Kidney epithelial cell (primary cell): ENCODE data around the gene CENPF. TPM values are rescaled to one million over a fixed set of nuclear protein-coding genes. Genes with fewer than 3 reads are reported as not detected.
"Not testable (repeated sequence)": the region's sequence is repeated elsewhere in the genome, so short reads cannot be mapped to it uniquely, and the experiment has no call there.

Experiments
- DNase-seq: peaks from one replicate; pipeline ENCODE4 v3.0.0-alpha.2; 2010; ENCODE audit warnings: low read depth
- H3K27me3 ChIP-seq: 2 replicates; pipeline ENCODE4 v1.6.0; 2011; ENCODE audit warnings: low read length; ENCODE audit not compliant: control insufficient read depth, insufficient read depth
- H3K36me3 ChIP-seq: 2 replicates; pipeline ENCODE4 v1.5.1; 2011; ENCODE audit warnings: low read length; ENCODE audit not compliant: control insufficient read depth, insufficient read depth
- H3K4me3 ChIP-seq: 2 replicates; pipeline ENCODE4 v1.5.1; 2011; ENCODE audit warnings: low read depth, mild to moderate bottlenecking, control low read depth, low read length
- total RNA-seq: library from RNA; depleted of rRNA; stranded (reverse); fragments of >200 nt; gene quantifications from 2 replicates; pipeline ENCODE4 v1.2.3, GENCODE V29; 2015
- TF ChIP-seq, protein P1 (sequence below): IDR thresholded peaks from 2 replicates; pipeline ENCODE4 v1.5.1; 2011; ENCODE audit warnings: mild to moderate bottlenecking, moderate library complexity, low read length, control low read depth, inconsistent platforms; ENCODE audit not compliant: insufficient read depth, poor library complexity, severe bottlenecking

Gene CENPF
- total RNA-seq, 1 donor from 2014 or later, result 20.2 TPM

DNA sequence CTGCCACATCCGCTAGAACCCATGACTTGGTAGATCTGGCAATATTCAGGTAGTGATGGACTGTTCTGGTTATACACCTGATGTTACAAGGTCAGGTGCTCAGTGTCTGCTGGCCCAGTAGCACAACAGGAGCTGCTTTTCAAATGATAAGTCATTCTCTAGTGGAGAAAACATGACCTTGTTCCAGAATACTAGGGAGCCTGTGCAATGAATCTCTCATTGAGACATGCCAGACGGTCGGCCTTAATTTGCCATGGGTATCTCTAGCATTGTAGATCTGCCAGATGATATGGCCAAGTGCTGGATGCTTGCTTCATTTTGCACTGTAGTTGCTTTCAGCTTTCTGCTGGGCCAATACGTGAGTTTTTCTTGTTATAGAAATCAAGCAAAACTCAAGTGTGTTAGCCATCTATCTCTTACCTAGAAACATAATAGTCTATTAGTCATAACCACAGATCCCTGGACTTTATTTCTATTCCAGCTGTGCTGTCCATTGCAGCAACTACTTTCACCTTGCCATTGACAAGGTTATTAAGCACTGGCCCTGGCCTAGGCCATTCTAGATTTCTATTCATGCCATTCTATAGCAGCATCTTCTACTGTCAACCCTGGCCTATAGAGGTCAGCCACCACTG lies 13.9 kb upstream of the CENPF start:
- Histone ChIP-seq H3K4me3 (no peak overlapping the region), H3K36me3 (no peaks in the 10 kb centered on the region), H3K27me3 (no peaks in the 10 kb centered on the region)
- TF ChIP-seq, protein P1, sequence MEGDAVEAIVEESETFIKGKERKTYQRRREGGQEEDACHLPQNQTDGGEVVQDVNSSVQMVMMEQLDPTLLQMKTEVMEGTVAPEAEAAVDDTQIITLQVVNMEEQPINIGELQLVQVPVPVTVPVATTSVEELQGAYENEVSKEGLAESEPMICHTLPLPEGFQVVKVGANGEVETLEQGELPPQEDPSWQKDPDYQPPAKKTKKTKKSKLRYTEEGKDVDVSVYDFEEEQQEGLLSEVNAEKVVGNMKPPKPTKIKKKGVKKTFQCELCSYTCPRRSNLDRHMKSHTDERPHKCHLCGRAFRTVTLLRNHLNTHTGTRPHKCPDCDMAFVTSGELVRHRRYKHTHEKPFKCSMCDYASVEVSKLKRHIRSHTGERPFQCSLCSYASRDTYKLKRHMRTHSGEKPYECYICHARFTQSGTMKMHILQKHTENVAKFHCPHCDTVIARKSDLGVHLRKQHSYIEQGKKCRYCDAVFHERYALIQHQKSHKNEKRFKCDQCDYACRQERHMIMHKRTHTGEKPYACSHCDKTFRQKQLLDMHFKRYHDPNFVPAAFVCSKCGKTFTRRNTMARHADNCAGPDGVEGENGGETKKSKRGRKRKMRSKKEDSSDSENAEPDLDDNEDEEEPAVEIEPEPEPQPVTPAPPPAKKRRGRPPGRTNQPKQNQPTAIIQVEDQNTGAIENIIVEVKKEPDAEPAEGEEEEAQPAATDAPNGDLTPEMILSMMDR, result no peak
- no peak for DNase-seq

- Histone ChIP-seq H3K36me3 (no peaks in the 10 kb centered on the region), H3K4me3 (no peak overlapping the region), H3K27me3 (no peaks in the 10 kb centered on the region)
- DNase-seq, result no peak
- TF ChIP-seq, protein P1, result no peak
Measured at GRCh38 chr1:214590696-214591095, 12.3 kb upstream of the CENPF start.

DNA sequence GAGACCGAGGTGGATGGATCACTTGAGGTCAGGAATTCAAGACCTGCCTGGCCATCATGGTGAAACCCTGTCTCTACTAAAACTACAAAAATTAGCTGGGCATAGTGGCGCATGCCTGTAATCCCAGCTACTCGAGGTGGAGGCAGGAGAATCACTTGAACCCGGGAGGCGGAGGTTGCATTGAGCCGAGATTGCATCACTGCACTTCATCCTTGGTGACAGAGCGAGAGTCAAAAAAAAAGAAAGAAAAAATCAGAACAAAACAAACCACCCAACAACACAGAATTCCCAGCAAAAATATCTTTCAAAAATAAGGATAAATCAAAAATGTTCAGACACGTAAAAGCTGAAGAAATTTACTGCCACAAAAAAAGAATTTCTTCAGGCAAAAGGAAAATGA lies 11.1 kb upstream of the CENPF start:
- not testable (repeated sequence) for H3K36me3 ChIP-seq, H3K27me3 ChIP-seq, DNase-seq, H3K4me3 ChIP-seq

DNA sequence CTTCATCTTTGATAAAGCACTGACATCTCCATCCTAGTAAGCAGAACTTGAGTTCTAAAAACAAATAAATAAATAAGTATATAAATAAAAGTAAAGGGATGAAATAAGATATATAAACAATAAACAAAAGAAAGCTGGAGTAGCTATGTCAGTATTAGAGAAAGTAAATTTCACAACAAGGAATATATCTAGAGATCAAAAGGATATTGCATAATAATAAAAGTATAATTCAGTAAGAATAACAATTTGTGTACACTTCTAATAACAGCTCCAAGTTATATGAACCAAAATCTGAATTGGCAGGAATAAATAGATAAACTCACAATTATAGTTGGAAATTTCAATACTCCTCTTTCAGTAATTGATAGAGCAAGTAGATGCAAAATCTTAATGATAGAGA lies 9.8 kb upstream of the CENPF start:
- no peak overlapping the region for H3K4me3 ChIP-seq
- no peaks in the 10 kb centered on the region for H3K36me3 ChIP-seq
- DNase-seq, result no peak
- TF ChIP-seq, protein P1, result no peak
- no peaks in the 10 kb centered on the region for H3K27me3 ChIP-seq

GRCh38 chr1:214603819-214604252 lies 841 bp downstream of the CENPF start:
- peak overlapping the region; percentile 92 for H3K4me3 ChIP-seq
- no peak for DNase-seq
- no peaks in the 10 kb centered on the region for H3K27me3 ChIP-seq
- TF ChIP-seq, protein P1, result no peak
- no peaks in the 10 kb centered on the region for H3K36me3 ChIP-seq

DNA sequence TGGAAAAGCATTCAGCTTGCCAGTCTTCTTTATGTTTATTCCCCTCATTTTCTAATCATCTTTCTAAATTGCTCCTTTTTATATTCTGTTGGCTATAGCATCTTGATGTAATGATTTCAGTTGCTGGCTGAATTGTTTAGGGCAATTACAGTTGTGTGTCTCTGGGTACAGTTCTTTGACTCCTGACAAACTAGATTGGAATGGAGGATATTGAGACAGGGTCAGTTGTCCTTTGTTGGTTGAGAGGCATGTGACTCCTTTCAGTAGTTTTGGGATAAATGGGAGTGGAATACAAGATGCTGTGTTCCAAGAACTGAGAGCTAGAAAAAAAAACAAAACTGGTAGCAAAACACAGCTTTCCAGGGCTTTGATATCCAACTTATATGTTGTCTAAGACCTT lies 1.5 kb downstream of the CENPF start:
- no peaks in the 10 kb centered on the region for H3K36me3 ChIP-seq
- TF ChIP-seq, protein P1, result no peak
- peak overlapping the region; percentile 92 for H3K4me3 ChIP-seq
- DNase-seq, result no peak
- no peaks in the 10 kb centered on the region for H3K27me3 ChIP-seq

DNA sequence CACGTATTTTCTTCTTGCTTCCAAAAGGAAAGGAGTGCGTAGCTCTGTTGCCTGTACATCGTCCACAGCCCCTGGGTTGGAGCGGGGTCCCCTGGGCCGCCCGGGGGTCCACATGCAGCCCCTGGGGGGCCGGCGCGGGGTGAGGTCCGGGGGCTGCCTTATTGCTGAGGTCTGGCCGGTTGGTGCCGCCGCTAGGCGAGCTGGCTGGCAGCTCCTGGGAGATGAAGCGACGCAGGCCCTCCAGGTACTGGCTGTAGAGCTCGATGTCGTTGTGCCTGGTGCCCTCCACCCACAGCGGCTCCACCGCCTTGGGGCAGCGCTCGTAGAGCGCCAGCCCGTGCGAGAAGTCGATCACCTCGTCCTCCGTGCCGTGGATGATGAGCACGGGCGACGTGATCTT lies 2.5 kb downstream of the CENPF start:
- not testable (repeated sequence) for DNase-seq

GRCh38 chr1:214605933-214606925 lies 3.2 kb downstream of the CENPF start:
- not testable (repeated sequence) for H3K36me3 ChIP-seq, DNase-seq, H3K27me3 ChIP-seq, H3K4me3 ChIP-seq

More for the DNA sequence above, 2.5 kb downstream of the CENPF start:
- H3K4me3 ChIP-seq, H3K27me3 ChIP-seq, H3K36me3 ChIP-seq: not testable (repeated sequence)

GRCh38 chr1:214607492-214608215 lies 4.7 kb downstream of the CENPF start:
- DNase-seq, H3K27me3 ChIP-seq, H3K36me3 ChIP-seq, H3K4me3 ChIP-seq: not testable (repeated sequence)
